ENCODE measurements around the gene PSME1. TPM values are rescaled to one million over a fixed set of nuclear protein-coding genes. Genes with fewer than 3 reads are reported as not detected.
"Not testable (repeated sequence)": the region's sequence is repeated elsewhere in the genome, so short reads cannot be mapped to it uniquely, and the experiment has no call there.

The PSME1 gene
- total RNA-seq, 1 donor from 2014 or later: 129 TPM

DNA sequence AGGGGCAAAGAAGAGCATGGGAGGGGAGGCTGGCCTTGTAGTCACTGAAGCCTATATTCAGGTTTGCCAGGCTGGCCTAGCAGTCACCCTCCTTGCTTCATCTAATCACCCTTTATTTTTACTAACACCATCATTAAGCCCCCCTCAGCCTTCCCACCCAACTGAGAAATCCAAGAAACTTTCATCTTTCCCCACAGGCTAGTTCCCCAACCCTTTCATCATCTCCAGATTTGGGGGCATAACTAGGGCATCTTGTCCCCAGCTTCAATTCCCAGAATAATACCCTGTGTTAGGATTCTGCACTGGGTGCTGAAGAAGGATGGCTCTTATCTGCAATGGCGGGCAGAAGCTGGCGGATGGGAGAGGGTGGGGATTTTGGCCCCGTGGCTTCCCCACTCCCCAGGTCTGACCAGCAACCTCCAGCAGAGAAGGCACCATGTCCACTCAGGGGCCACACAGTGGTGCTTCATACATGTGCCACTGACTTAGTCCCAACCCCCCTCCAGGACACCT lies 35.0 kb upstream of the PSME1 start:
- ATAC-seq (ENCODE audit: poor library complexity) (no peak), DNase-seq (no peak)
- intact Hi-C loops (cut with DNase I): no loop called here

DNA sequence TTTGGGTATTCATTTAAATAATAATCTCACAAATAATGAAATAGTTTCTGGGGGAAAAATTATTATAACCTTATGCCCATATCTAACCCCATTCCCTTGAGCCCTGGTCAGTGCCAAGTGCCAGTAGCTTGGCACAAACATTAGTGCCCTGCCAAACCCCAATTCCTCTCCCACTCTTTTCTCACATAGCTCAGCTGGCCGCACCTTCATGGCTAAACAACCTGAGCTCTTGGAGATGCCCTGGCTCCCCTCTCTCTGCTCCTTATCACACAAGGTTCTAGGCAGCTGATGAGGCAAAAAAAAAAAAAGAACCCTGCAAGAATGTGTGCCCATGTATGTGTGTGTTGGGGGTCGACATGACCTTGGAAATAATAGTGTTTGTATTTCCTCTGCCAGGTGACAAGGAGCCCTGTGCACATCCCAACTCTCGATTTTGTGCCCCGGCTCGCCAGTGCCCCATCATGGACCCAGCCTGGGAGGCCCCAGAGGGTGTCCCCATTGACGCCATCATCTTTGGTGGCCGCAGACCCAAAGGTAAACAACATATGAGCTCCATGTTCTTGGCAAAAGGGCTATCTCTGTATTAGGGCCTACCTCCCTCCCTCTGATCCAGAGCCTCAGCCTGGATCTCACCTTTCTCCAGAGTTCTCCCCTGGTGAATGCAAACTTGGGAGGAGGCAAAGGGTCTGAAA lies 33.5 kb upstream of the PSME1 start:
- DNase-seq (no peak), ATAC-seq (ENCODE audit: poor library complexity) (no peak)
- intact Hi-C loops (cut with DNase I): no loop called here

- ATAC-seq (ENCODE audit: poor library complexity) (no peak), DNase-seq (no peak)
- intact Hi-C loops (cut with DNase I): no loop called here
Measured at GRCh38 chr14:24103451-24103850, 32.5 kb upstream of the PSME1 start.

DNA sequence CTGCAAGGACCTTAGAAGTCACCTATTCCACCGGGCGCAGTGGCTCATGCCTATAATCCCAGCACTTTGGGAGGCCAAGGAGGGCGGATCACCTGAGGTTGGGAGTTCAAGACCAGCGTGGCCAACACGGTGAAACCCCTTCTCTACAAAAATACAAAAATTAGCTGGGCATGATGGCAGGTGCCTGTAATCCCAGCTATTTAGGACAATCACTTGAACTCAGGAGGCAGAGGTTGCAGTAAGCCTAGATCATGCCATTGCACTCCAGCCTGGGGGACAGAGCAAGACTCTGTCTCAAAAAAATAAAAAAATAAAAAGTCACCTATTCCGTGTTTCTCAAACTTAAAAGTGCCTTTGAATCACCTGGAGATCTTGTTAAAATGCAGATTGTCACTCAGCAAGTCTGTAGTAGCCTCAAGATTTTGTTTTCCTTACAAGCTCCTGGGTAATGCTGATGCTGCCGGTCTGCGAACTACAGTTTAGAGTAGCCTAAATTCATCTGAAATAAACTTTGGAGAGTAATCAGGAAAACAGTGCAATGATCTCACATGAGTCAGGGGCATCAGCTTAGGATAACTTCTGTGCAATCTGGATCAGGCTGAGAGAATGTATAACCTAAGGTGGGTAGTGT lies 30.3 kb upstream of the PSME1 start:
- not testable (repeated sequence) for DNase-seq; ATAC-seq (ENCODE audit: poor library complexity)
- intact Hi-C loops (cut with DNase I): loop anchor here (5.0 kb wide), 1 partner anchor 48 kb away; no protein-coding TSS in a partner anchor

DNA sequence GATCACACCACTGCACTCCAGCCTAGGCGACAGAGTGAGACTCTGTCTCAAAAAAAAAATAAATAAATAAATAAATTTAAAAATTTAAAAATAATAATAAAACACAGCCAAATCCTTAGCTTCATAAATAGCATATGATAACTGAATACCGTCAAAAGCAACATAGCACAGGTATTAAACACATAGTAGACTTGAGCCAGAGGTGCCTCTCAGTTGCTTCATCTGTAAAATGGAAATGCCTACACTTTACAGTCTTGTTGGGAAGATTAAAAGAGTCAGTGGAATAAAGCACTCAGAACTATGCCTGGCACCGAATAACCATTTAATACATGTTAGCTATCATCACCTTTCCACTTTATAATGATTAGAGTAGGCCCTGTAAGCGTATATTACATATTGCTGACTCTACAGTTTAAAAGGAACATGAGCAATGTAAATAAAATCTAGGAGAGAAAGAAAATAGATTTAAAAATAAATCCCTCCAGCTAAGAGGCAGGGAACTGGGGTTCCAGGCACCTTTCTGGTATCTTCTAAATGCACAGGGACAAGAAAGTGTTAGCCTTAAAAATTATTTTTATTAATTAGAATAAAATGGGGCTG lies 29.2 kb upstream of the PSME1 start:
- no peak for DNase-seq
- ATAC-seq (ENCODE audit: poor library complexity): no peak
- intact Hi-C loops (cut with DNase I): loop anchor here (5.0 kb wide), 1 partner anchor 49 kb away; no protein-coding TSS in a partner anchor

- intact Hi-C loops (cut with DNase I): loop anchor here (5.0 kb wide), 1 partner anchor 51 kb away; no protein-coding TSS in a partner anchor
- no peak for ATAC-seq (ENCODE audit: poor library complexity)
- no peak for DNase-seq
Measured at GRCh38 chr14:24108336-24108874, 27.6 kb upstream of the PSME1 start.

GRCh38 chr14:24110060-24110459 lies 25.9 kb upstream of the PSME1 start:
- ATAC-seq (ENCODE audit: poor library complexity) (no peak), DNase-seq (no peak)
- intact Hi-C loops (cut with DNase I): no loop called here

- intact Hi-C loops (cut with DNase I): no loop called here
- no peak for DNase-seq
- ATAC-seq (ENCODE audit: poor library complexity): no peak
Measured at GRCh38 chr14:24110523-24110922, 25.5 kb upstream of the PSME1 start.

GRCh38 chr14:24113379-24113800 lies 22.6 kb upstream of the PSME1 start:
- ATAC-seq (ENCODE audit: poor library complexity) (no peak), DNase-seq (no peak)
- intact Hi-C loops (cut with DNase I): no loop called here

- intact Hi-C loops (cut with DNase I): no loop called here
- peak; percentile 58 for ATAC-seq (ENCODE audit: poor library complexity)
- peak; percentile 90 for DNase-seq
Measured at GRCh38 chr14:24113801-24114531, 22.0 kb upstream of the PSME1 start.

GRCh38 chr14:24114532-24115421 lies 21.2 kb upstream of the PSME1 start, which contains the start of the genes DCAF11 and NRL:
Gene DCAF11, plus strand, starts transcription at chr14:24114777. Its CDS starts 818 bp downstream, at chr14:24115595.
Gene NRL, minus strand, starts transcription at chr14:24114949. Its CDS starts 32,101 bp downstream, at chr14:24082848.
- intact Hi-C loops (cut with DNase I): no loop called here
- DNase-seq (peak; percentile 99), ATAC-seq (ENCODE audit: poor library complexity) (peak; percentile 95)

DNA sequence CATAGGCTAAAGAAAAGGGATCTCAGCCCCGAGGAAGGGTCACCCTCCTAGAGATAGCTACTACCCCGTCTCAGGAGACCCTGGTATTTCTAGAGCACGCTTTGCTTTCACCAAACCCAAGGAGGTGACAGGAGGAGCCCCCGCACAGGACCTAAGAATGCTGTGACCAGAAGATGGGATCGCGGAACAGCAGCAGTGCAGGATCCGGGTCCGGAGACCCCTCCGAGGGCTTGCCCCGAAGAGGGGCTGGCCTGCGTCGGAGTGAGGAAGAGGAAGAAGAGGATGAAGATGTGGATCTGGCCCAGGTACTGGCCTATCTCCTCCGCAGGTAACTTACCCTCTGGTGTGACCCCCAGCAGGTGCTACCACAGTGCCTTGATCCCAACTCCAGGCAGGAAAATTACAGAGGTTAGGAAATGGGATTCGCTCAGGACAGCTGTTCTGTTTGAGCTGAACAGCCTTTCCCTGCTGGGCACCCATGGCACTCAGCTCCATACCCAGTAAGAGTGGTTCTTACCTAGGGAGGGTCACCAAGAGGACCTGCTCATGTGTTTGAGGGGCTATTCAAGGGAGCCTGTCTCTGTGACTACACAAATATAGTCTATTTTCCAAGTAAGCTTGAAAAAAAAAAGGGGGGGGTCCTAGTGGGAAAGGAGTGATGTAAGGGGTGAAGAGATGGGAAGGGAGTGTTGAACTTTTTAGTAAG lies 20.4 kb upstream of the PSME1 start:
- DNase-seq (no peak), ATAC-seq (ENCODE audit: poor library complexity) (no peak)
- intact Hi-C loops (cut with DNase I): no loop called here

- ATAC-seq (ENCODE audit: poor library complexity) (no peak), DNase-seq (no peak)
- intact Hi-C loops (cut with DNase I): no loop called here
Measured at GRCh38 chr14:24116128-24116814, 19.7 kb upstream of the PSME1 start.

DNA sequence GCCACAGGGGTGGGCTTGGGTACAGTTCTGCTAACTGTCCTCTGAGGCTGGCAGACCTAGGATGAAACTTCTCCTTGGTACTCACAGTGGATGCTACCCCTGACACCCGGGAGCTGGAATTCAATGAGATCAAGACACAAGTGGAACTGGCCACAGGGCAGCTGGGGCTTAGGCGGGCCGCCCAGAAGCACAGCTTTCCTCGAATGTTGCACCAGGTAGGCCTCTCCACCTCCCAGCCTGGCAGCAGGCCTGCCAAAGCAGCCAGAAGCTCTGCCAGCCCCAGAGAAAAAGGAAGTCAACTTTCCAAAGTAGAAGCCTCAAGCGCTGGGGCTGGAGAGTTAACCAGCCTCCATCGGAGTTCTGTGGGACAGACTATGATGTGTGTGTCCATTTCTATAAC lies 18.8 kb upstream of the PSME1 start:
- no peak for DNase-seq
- no peak for ATAC-seq (ENCODE audit: poor library complexity)
- intact Hi-C loops (cut with DNase I): no loop called here

GRCh38 chr14:24119691-24120090 lies 16.3 kb upstream of the PSME1 start:
- DNase-seq (no peak), ATAC-seq (ENCODE audit: poor library complexity) (no peak)
- intact Hi-C loops (cut with DNase I): no loop called here

DNA sequence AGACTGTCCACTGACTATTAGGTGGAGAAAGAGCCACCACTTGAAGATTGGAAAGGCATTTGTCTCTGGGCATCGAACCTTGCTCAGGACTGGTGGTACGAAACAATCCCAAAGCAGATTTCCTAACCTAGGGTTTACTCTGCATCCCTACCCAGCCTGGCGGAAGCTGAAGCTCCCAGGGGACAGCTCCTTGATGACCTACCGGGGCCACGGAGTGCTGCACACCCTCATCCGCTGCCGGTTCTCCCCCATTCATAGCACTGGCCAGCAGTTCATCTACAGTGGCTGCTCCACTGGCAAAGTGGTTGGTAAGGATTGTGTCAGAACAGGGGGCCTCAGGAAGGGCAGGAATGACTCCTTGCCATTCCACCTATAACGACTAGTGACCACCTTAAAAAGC lies 14.8 kb upstream of the PSME1 start:
- ATAC-seq (ENCODE audit: poor library complexity) (no peak), DNase-seq (no peak)
- intact Hi-C loops (cut with DNase I): no loop called here

DNA sequence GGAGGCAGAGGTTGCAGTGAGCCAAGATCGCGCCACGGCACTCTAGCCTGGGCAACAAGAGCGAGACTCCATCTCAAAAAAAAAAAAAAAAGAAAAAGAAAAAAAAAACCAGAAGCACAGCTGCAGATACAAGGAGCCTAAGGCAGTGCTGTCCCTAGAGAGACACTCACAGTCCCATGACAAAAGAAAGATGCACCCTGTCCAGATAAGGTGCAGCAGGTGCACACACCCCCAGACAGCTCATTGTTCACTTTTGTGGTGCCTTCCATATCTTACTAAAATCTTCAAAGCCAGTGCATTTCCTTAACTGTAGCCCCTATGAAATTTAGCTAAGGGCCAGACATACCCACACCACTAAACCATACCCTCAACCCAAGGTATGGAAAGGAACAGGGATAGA lies 13.6 kb upstream of the PSME1 start:
- DNase-seq (no peak), ATAC-seq (ENCODE audit: poor library complexity) (no peak)
- intact Hi-C loops (cut with DNase I): no loop called here

All from Right ventricle myocardium superior (tissue), 1 donor.